Activated CD8-positive, alpha-beta memory T cell treated with anti-CD3 and anti-CD28 coated beads, Interleukin-2, amount 50 U/mL, for 48 hours (primary cell): Measurements from ENCODE around the gene KLRK1.
"Not testable (repeated sequence)": the region's sequence is repeated elsewhere in the genome, so short reads cannot be mapped to it uniquely, and the experiment has no call there.

Source experiments
- DNase-seq: peaks from one replicate; pipeline ENCODE4 v3.0.0-alpha.2; 2020

KLRK1 gene

DNA sequence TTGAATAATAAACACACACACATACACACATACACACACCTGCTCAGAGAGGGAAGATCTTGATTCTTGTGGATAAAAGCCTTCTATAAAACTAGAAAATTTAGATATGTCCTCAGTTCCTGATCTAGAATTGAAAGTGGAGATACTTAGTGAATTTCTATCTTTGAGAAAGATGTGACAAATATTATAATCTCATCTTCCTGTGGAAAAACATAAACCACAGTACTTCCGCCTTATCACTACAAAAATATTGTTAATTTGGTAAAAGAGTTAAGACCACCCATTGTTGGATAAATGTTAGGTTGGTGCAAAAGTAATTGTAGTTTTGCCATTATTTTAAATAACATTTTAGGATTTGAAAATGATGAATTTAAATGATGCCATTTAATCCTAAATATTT is at the start of gene KLRK1:
Gene KLRK1, minus strand, starts transcription at position 138 of the 400 bp plus-strand sequence. CDS start 1,231 bp downstream, outside the sequence.
- no peak for DNase-seq

DNA sequence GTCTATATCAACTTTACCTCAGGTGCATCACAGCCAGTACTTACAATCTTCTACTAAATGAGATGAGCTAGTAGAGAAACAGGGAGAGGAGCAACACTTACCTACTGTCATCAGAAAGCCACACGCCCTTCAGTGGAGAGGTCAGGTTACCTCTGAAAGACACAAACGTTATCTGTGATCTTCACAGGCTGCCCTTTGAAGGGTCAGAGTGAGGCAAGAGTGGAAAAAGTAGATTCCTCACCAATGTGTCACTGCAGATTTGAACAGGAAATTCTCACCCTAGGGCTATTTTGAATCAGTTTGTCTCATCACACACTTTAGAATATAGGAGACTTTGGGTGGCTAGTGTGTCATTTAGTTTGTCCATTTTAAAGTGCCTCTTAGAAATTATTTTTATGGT is 47.8 kb upstream of the KLRK1 start:
- DNase-seq = not testable (repeated sequence)

DNA sequence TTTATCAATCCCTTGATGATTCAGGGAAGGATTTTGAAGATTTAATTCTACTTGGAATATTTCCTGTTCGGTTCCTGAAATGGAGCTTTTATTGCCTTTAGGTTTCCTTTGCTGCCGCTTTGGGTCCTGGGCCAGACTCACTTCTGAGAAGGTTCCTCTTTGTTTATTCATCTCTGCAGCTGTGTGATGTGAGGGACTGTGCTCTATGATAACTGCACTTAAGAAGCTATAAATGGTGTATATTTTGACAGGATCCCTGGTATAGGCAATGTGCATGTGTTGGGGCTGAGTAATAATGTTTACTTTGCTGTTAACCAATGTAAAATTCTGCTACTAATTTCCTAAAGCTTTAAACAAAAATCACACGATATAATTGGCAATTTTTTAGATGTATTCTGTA is 46.0 kb upstream of the KLRK1 start, which contains the start of gene KLRC2:
Gene KLRC2, minus strand, starts transcription at position 195 of the 400 bp plus-strand sequence. Its CDS starts 24 bp downstream, at position 171.
- DNase-seq = not testable (repeated sequence)

DNA sequence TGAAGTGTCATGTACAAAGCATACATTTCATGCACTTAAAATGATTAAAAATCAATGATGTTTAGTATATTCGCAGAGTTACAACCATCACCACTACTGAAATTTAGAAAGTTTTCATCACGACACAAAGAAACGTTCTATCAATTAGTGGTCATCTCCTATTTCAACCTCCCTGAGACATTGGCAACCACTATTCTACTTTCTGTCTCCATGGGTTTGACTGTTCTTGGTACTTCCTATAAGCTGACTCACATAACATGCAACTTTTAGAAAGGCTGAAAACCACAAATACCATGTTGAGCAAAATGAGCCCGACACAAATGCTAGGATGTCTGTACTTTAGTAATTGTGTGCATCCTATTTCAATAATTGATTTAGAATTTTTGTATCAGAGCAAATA is 40.8 kb upstream of the KLRK1 start:
- DNase-seq = not testable (repeated sequence)

DNA sequence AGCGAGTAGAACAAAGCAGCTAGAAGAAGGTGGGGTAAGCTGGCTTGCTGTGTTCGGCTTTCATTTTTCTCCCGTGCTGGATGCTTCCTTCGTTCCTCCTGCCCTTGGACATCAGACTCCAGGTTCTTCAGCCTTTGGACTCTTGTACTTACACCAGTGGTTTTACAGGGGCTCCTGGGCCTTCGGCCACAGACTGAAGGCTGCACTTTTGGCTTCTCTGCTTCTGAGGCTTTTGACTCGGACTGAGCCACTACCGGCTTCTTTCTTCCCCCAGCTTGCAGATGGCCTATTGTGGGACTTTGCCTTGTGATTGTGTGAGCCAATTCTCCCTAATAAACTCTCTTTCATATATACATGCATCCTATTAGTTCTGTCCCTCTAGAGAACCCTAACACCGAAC is 36.1 kb upstream of the KLRK1 start:
- DNase-seq = not testable (repeated sequence)

DNA sequence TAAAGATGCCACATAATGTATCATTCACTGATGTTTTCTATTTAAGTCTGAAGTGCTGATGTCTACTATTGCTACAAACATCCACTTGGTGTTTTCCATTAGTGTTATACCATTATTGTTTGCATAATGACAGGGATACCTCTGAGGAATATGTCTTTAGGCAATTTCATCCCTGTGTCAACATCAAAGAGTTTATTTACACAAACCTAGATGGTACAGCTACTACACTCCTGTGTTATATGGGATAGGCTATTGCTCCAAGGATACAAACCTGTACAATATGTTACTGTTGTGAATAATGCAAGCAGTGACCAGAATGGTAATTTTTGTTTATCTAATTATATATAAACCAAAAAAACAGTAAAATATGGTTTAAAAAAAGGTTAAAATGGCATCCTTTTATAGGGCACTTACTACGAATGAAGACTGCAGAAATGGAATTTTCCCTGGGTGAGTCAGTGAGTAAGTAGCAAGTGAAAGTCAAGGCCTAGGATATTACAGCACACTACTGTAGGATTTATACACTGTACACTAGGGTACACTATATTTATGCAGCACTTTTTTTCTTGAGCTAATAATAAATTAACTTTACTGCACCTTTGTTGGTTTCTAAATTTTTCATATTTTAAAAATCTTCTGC is 34.5 kb upstream of the KLRK1 start:
- DNase-seq = not testable (repeated sequence)

DNA sequence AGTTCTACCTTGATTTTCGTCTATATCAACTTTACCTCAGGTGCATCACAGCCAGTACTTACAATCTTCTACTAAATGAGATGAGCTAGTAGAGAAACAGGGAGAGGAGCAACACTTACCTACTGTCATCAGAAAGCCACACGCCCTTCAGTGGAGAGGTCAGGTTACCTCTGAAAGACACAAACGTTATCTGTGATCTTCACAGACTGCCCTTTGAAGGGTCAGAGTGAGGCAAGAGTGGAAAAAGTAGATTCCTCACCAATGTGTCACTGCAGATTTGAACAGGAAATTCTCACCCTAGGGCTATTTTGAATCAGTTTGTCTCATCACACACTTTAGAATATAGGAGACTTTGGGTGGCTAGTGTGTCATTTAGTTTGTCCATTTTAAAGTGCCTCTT is 32.3 kb upstream of the KLRK1 start:
- not testable (repeated sequence) for DNase-seq

DNA sequence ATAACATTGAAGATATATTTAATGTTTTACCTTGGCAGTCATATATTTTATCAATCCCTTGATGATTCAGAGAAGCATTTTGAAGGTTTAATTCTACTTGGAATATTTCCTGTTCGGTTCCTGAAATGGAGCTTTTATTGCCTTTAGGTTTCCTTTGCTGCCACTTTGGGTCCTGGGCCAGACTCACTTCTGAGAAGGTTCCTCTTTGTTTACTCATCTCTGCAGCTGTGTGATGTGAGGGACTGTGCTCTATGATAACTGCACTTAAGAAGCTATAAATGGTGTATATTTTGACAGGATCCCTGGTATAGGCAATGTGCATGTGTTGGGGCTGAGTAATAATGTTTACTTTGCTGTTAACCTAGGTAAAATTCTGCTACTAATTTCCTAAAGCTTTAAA is 30.5 kb upstream of the KLRK1 start, which contains the start of gene KLRC3:
Gene KLRC3, minus strand, starts transcription at position 262 of the 400 bp plus-strand sequence. Its CDS starts 45 bp downstream, at position 217.
- DNase-seq = not testable (repeated sequence)

DNA sequence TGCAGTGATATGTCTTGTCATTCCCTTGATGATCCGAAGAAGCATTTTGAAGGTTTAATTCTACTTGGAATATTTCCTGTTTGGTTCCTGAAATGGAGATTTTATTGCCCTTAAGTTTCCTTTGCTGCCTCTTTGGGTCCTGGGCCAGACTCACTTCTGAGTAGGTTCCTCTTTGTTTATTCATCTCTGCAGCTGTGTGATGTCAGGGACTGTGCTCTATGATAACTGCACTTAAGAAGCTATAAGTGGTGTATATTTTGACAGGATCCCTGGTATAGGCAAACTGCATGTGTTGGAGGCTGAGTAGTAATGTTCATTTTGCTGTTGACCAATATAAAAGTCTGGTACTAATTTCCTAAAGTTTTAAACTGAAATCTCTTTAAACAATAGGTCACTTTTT is 19.6 kb upstream of the KLRK1 start, which contains the start of gene KLRC4:
Gene KLRC4, minus strand, starts transcription at position 366 of the 400 bp plus-strand sequence. Its CDS starts 182 bp downstream, at position 184.
- DNase-seq = no peak

DNA sequence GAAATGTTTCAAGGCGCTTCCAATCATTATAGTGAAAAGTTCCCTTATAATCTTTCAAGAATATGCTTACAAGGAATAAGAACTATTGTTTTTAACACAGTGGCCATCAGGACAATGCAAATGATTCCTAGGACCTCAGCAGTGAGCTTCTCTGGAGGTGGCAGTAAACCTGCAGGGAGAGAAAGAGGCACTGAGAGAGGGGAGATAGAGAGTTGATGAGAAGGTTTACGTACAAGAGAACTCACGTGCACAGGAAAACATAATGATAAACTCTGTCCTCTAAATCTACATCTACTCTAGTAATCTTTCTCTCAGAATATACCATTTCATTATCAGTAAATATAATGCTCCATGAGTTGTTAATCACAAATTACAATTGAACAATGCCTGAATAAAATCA is 19.0 kb upstream of the KLRK1 start:
- no peak for DNase-seq

DNA sequence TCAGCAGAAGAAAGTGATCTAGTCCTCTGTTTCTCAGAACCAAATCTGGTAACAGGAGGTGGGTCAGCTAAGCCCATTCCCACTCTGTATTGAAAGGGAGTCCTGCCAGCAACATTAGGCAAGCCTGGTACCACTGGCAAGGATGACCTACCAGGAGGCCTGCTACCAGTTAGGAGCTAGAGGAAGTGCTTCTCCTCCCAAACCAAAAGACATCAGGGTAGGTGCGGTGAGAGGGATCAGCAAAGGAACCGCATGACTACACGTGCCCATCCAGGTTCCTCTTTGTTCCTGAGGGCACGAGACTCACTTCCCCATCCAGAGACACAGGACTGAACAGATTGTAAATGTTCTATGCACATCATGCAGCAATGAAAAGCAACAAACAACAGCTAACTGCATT is 16.9 kb upstream of the KLRK1 start:
- peak; percentile 52 for DNase-seq

DNA sequence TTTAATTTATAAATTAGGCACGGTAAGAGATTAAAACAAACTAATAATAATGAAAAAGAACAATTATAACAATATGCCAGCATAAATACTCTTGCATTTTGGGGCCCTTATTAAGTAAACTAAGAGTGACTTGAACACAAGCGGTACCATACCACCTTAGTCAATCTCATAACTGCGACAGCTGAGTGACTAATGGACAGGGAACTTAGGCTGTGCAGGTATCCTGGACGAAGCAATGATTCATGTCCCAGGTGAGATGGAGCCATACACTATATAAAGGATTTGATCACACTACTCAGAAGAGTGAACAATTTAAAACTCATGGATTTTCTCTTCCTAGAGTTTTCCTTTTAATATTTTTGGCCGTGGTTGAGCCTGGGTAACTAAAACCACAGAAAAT is 15.5 kb upstream of the KLRK1 start:
- DNase-seq = no peak

DNA sequence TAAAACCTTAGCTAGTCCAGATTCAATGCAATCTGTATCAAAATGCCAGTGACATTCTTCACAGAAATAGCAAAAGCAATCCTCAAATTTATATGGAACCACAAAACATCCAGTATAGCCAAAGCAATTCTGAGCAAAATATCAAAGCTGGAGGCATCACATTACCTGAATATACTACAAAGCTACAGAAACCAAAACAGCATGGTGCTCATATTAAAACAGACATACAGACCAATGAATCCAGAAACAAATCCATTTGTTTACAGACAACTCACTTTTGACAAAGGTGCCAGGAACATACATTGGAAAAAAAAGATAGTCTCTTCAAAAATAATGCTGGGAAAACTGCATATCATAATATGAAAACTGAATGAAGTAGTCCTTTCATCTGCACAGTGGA is 15.0 kb upstream of the KLRK1 start:
- DNase-seq = no peak

DNA sequence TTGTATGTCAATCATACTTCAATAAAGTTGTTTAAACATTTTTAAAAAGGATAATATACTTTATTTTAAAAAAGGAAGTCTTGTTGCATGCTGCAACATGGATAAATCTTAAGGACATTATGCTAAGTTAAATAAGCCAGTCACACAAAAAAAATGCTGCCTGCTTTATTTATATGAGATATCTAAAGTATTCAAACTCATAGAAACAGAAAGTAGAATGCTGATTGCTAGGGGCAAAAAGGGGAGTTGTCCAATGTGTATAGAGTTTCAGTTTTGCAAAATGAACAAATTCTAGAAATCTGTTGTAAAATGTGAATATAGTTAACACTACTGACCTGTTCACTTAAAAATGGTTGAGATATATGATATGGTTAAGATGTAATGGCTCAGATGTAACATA is 11.0 kb upstream of the KLRK1 start:
- DNase-seq = no peak

DNA sequence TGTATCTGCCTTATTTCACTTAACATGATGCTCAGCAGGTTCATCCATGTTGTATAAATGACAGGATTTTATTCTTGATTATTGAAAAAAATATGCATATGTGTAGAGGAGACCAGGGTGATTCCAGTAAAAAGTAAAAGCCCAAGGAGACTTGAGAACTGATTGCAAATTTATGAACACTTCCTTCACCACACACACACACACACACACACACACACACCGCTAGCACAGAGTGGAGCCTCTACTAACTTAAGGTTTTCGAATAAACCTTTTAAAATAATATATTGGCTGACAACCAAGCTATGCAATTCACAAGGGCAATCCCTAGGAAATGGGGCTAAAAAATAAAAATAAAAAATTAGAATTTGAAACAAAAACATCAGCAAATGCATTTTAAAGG is 8.3 kb upstream of the KLRK1 start:
- no peak for DNase-seq

DNA sequence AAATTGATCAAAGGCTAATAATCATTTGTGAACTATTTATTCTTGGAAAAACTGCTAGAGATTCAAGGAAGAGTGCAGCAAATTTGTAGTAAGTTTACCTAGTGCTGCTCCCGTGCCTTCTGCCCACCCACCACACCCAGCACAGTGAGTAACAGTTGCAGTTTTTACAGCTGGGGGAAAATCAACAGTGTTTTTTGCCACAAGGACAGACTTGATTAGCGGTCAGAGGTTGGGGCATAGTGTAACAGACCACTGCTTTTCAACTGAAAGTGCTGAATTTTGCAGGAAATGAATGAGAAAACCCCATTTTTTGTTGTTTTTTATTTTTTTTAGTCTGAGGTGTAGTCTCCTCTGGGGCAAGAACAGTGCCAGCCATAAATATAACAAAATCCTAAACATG is 7.5 kb upstream of the KLRK1 start:
- DNase-seq = no peak

DNA sequence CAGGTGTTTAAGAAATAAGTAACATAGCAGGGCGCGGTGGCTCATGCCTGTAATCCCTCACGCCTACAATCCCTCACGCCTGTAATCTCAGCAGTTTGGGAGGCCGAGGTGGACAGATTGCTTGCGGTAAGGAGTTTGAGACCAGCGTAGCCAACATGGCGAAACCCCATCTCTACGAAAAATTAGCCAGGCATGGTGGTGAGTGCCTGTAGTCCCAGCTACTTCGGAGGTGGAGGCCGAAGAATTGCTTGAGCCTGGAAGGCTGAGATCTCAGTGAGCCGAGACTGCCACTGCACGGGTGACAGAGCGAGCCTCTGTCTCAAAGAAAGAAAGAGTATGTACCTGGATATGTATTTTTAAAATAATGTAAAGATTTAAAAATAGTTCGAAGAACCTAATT is 6.3 kb upstream of the KLRK1 start:
- not testable (repeated sequence) for DNase-seq

DNA sequence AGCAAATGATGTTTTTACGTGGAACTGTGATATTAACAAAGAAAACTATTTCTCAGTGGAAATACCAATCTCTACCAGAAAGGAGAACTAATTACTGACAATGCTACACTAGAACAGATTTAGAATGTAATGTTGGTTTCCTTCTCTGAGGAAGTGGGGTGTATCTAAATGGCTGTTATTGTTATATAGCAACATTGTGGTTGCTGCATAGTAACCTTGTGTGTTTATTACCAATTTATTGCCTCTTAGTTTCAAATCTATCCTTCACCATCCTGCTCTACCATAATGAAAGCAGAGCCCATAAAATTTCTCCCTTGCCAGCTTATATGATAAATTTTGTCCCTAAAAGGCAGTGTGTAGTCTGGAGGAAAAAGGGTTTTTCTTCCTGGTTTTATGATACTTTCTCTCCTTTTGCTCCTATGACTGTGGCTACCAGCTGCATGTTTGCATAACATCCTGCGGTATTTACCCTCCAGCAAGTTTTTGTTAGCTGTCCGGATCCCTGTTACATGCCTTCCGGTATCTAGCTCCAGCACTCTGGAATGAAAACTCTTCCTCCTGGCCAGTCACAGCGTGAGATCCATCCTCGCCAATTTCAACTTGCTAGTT is 5.7 kb upstream of the KLRK1 start:
- peak; percentile 57 for DNase-seq

DNA sequence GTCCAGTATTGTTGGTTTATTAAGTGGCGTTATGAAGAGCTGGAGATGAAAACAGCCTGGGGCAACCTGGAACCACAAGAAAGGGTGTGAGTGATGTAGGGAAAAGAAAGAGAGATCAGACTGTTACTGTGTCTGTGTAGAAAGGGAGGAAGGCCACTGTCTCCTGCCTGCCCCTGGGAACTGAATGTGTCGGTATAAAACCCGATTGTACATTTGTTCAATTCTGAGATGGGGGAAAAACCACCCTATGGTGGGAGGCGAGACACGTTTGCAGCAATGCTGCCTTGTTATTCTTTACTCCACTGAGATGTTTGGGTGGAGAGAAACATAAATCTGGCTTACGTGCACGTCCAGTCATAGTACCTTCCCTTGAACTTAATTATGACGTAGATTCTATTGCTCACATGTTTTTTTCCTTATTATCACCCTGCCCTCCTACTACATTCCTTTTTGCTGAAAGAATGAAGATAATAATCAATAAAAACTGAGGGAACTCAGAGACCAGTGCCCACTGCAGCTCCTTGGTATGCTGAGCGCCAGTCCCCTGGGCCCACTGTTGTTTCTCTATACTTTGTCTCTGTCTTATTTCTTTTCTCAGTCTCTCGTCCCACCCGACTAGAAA is 4.8 kb upstream of the KLRK1 start:
- peak; percentile 69 for DNase-seq

DNA sequence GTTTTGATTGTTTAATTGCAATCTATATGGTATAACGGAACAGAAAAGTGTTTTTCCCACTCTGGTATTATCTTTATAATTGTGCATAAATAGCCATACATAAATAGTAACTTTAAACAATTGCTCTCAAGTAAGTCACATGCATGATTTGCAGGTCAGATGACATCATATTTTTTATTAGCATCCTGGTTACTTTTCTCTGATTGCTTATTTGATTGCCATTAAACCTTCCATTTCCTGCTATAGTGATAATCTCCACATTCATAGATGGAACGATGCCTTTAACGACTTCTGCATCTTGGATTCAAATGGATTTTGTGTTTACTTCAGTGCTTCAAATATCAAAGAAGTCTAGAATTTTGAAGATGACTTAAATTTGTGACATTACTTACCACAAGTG is 3.5 kb upstream of the KLRK1 start:
- DNase-seq = no peak

DNA sequence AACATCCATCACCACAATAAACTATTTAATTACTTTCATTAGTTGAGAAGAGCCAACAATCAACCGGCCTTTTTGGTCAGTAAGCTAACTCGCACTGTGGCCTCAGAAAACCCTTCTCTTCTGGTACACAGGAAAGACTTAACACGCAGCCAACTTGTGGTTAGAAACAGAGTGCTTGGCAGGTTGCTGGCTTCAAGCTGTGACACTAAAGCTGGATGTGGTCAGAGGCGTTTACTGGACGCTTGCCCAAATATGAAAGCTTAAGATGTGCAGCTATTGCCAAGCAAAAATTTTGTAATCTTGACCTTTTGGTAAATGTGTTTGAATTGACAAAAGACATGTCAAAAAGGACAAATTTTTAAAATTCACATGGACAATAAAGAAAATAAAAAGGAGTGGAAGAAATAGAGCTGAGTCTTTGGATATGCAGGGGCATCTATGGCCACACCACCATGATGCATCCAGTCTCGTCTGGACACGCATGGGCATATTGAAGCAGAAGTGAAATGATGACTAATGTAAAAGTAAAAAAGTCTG is 2.6 kb upstream of the KLRK1 start:
- DNase-seq = peak; percentile 61

DNA sequence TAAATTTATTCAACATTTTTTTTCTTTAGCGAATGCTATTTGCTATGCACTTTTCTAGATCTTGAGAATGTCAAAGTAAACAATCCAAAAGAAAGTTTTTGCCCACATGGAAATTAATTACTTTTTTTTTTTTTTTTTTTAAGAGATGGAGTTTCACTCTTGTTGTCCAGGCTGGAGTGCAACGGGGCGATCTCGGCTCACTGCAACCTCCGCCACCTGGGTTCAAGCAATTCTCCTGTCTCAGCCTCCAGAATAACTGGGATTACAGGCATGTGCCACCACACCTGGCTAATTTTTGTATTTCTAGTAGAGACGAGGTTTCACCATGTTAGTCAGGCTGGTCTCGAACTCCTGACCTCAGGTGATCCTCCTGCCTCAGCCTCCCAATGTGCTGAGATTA is 1.1 kb upstream of the KLRK1 start:
- DNase-seq = peak; percentile 53

DNA sequence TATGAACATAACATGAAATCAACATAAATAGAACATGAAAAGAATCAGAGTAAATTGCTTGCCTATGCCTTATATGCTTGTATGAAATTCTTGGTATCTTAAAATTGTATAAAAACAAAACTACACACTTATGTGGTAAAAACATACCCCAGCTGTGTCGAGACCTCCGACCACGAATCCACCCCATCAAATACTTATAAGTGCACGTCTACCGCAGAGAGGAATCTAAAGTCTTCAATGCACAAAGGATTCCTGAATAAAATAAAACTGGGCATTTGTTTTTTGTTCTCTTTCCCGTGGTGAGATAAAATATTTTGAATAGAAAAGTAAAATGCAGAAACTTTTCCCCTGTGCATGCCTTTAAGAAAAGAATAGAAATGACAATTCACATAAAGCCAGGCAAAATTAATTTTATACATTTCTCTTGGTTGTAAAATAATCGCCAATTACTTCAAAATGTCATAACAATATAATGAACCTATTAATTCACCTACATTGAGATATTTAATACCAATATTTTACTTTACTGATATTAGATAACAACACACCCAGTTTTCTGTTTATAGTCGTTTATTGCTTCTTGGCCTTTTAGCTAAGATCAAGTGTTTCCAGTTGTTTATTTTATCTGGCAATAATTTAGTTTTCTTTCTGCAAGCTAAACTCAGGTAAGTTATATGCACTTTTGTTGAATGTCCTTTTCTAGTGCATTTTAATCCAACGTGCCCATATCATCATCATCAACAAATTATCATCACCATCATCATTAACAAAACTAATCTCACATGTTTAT is 1.0 kb downstream of the KLRK1 start:
- no peak for DNase-seq
